ENCODE measurements around the gene CLSTN3.

- no peak for TF ChIP-seq CTCF (IDR thresholded peaks at IDR 0.05)
- TF ChIP-seq POLR2AphosphoS5 (IDR thresholded peaks at IDR 0.05): no peak
- no peak for TF ChIP-seq POLR2A (IDR thresholded peaks at IDR 0.05)
- no peak for TF ChIP-seq EP300 (IDR thresholded peaks at IDR 0.05; ENCODE audit: low read depth)
Observed at GRCh38 chr12:7099290-7099996, 30.7 kb upstream of the CLSTN3 start.

Measured in transverse colon (tissue), 4 donors.